Gastrocnemius medialis (tissue), 4 donors: ENCODE measurements around the gene C3orf70. TPM values are rescaled to one million over a fixed set of nuclear protein-coding genes. Genes with fewer than 3 reads are reported as not detected.

Experiments
- ATAC-seq, 2 donors: fragments of 150-250 bp; one replicate each; pipeline ENCODE4 v1.9.1; 2016
- DNase-seq, 2 donors: peaks; one replicate each; pipeline ENCODE4 v3.0.0-alpha.2; 2019
- H3K27ac ChIP-seq, 4 donors: fragments of 200-600 bp; sonication (generic); 1 replicate in 1 of 4; 2 replicates in 3 of 4; pipeline ENCODE4 v1.5.1; 2016 to 2018; ENCODE audit warnings: mild to moderate bottlenecking in 2 of 4, moderate library complexity in 1 of 4
- H3K27me3 ChIP-seq, 3 donors: fragments of 200-600 bp; sonication (generic) in 2 of 3; 1 replicate in 1 of 3; 2 replicates in 2 of 3; pipeline versions ENCODE4 v1.5.1 to v1.6.0; 2016 to 2019; ENCODE audit warnings: mild to moderate bottlenecking in 1 of 3, moderate library complexity in 1 of 3
- H3K36me3 ChIP-seq, 2 donors: fragments of 200-600 bp; sonication (generic) in 1 of 2; one replicate each; pipeline ENCODE4 v1.5.1; 2017 to 2018
- H3K4me1 ChIP-seq, 2 donors: fragments of 200-600 bp; sonication (generic) in 1 of 2; one replicate each; pipeline ENCODE4 v1.5.1; 2016 to 2017; ENCODE audit warnings: mild to moderate bottlenecking in 2 of 2
- H3K4me3 ChIP-seq, 4 donors: fragments of 200-600 bp; sonication (generic) in 3 of 4; 1 replicate in 1 of 4; 2 replicates in 3 of 4; pipeline ENCODE4 v1.5.1; 2016 to 2019; ENCODE audit warnings: mild to moderate bottlenecking in 2 of 4
- H3K9me3 ChIP-seq, 3 donors: fragments of 200-600 bp; sonication (generic) in 2 of 3; 1 replicate in 1 of 3; 2 replicates in 2 of 3; pipeline ENCODE4 v1.5.1; 2016 to 2019
- CTCF ChIP-seq, 5 experiments: fragments of 450-650 bp in 3 of 5; fragments of 200-600 bp in 2 of 5; sonication (generic) in 2 of 5; IDR thresholded peaks in 4 of 5; conservative IDR thresholded peaks in 1 of 5; 1 replicate in 4 of 5; 2 replicates in 1 of 5; pipeline ENCODE4 v1.5.1; 2016 to 2019; ENCODE audit warnings: antibody characterized with exemption in 5 of 5, mild to moderate bottlenecking in 3 of 5, moderate library complexity in 3 of 5
- POLR2A ChIP-seq, 2 donors: fragments of 450-650 bp; IDR thresholded peaks; one replicate each; pipeline ENCODE4 v1.6.1; 2017; ENCODE audit warnings: antibody characterized with exemption in 2 of 2, mild to moderate bottlenecking in 2 of 2, moderate library complexity in 2 of 2
- in situ Hi-C, 4 donors: fragments of 200-750 bp; cut with MboI; loops; one replicate each; pipeline versions ENCODE4 v1.15.0 to v1.8.0; 2017; ENCODE audit warnings: low sequenced_read_pairs in 4 of 4
- intact Hi-C: fragments of 100-400 bp; cut with DNase I; formaldehyde crosslinking; loops from one replicate; pipeline ENCODE4 v1.15.1; 2023; ENCODE audit warnings: low total_unique reads
- total RNA-seq, 4 donors: library from RNA; depleted of rRNA; stranded (reverse); fragments of >200 nt; gene quantifications; one replicate each; pipeline versions ENCODE4 v1.1.0 to v1.2.3, GENCODE V29; 2016

C3orf70 gene
- total RNA-seq, 4 donors from 2014 or later = 0.42 to 1.1 (median 0.59) TPM

DNA sequence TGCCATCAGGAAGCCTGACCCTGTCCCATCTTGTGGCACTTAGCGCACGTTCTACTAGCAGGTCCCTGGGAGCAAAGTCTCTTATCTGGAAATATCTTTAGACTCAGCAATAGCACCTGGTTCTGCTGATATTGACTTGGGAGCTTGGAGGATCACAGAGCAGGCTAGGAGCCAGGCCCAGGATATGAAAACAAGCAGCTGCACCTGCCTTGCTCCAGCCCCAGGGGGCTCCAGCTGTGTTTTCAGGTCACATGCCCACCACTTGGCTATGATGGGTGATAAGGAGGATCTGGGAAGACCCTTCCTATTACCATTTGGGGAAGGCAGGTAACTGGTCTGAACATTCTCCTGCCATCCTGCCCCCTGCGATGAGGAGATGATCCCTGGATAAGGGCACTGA is 87.8 kb downstream of the C3orf70 start:
- H3K9me3 ChIP-seq = no peaks in the 10 kb centered on the region
- no peak overlapping the region for H3K27ac ChIP-seq
- TF ChIP-seq CTCF (IDR thresholded peaks at IDR 0.05 in 4 of 5, conservative IDR thresholded peaks at IDR 0.05 in 1 of 5) (no peak), POLR2A (IDR thresholded peaks at IDR 0.05) (no peak)
- no peaks in the 10 kb centered on the region for H3K27me3 ChIP-seq
- H3K36me3 ChIP-seq = no peaks in the 10 kb centered on the region
- in situ Hi-C loops = no loop called here
- H3K4me1 ChIP-seq = no peaks in the 10 kb centered on the region
- intact Hi-C loops = no loop called here
- H3K4me3 ChIP-seq = no peak overlapping the region
- ATAC-seq = no peak
- DNase-seq = no peak

GRCh38 chr3:185063431-185063830 is 89.4 kb downstream of the C3orf70 start:
- intact Hi-C loops = no loop called here
- in situ Hi-C loops = no loop called here
- H3K27ac ChIP-seq = no peak overlapping the region
- TF ChIP-seq CTCF (IDR thresholded peaks at IDR 0.05 in 4 of 5, conservative IDR thresholded peaks at IDR 0.05 in 1 of 5) = no peak
- no peak for TF ChIP-seq POLR2A (IDR thresholded peaks at IDR 0.05)
- DNase-seq = no peak
- ATAC-seq = no peak
- no peaks in the 10 kb centered on the region for H3K9me3 ChIP-seq
- H3K4me3 ChIP-seq = no peak overlapping the region
- H3K4me1 ChIP-seq = no peaks in the 10 kb centered on the region
- H3K27me3 ChIP-seq = no peaks in the 10 kb centered on the region
- no peaks in the 10 kb centered on the region for H3K36me3 ChIP-seq

DNA sequence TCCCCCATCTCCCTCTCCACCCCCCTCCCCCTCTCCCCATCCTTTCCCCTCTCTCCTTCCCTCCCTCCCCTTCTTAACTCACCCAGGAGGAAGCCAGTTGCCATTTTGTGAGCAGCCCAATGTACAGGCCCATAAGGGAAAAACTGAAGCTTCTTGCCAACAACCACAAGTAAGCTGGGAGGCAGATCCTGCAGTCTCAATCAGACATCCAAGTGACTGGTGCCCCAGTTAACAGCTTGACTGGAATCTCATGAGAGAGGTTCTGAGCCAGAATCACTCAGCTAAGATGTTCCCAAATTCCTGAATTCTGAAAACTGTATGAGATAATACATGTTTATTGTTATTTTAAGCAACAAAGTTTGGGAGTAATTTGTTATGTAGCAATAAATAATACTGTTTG is 90.7 kb downstream of the C3orf70 start:
- Histone ChIP-seq H3K9me3 (no peaks in the 10 kb centered on the region), H3K27ac (no peak overlapping the region), H3K4me1 (no peaks in the 10 kb centered on the region), H3K27me3 (no peaks in the 10 kb centered on the region), H3K36me3 (no peaks in the 10 kb centered on the region), H3K4me3 (no peak overlapping the region)
- in situ Hi-C loops (no loop called here), intact Hi-C loops (no loop called here)
- DNase-seq = no peak
- no peak for TF ChIP-seq CTCF (IDR thresholded peaks at IDR 0.05 in 4 of 5, conservative IDR thresholded peaks at IDR 0.05 in 1 of 5)
- TF ChIP-seq POLR2A (IDR thresholded peaks at IDR 0.05) = no peak
- peak in 1 of 2 donors; percentile 26 for ATAC-seq

- no peak for DNase-seq
- H3K4me3 ChIP-seq = no peak overlapping the region
These were observed 92.2 kb downstream of the C3orf70 start for GRCh38 chr3:185060655-185061054.

More at GRCh38 chr3:185060655-185061054, 92.2 kb downstream of the C3orf70 start:
- in situ Hi-C loops (no loop called here), intact Hi-C loops (no loop called here)
- H3K27ac ChIP-seq = no peak overlapping the region
- H3K36me3 ChIP-seq = no peaks in the 10 kb centered on the region
- ATAC-seq = no peak
- H3K27me3 ChIP-seq = no peaks in the 10 kb centered on the region
- no peak for TF ChIP-seq POLR2A (IDR thresholded peaks at IDR 0.05)
- TF ChIP-seq CTCF (IDR thresholded peaks at IDR 0.05 in 4 of 5, conservative IDR thresholded peaks at IDR 0.05 in 1 of 5) = no peak
- no peaks in the 10 kb centered on the region for H3K4me1 ChIP-seq
- H3K9me3 ChIP-seq = no peaks in the 10 kb centered on the region
